Activated T-cell treated with anti-CD3 and anti-CD28 coated beads, Interleukin-2, amount 50 U/mL, for 72 hours (primary cell): ENCODE results near the gene CACNB4. TPM values are rescaled to one million over a fixed set of nuclear protein-coding genes. Genes with fewer than 3 reads are reported as not detected.
"Not testable (repeated sequence)": the region's sequence is repeated elsewhere in the genome, so short reads cannot be mapped to it uniquely, and the experiment has no call there.

Experiments used
- ATAC-seq, 2 donors: fragments of 150-1000 bp; cut with Tn5 transposase; replicated peaks in 1 of 2; 2 replicates each; pipeline ENCODE4 v1.10.0; 2021; ENCODE audit warnings: moderate library complexity in 2 of 2, mild to moderate bottlenecking in 1 of 2
- DNase-seq, 2 donors: peaks; one replicate each; pipeline ENCODE4 v3.0.0; 2021 to 2022; ENCODE audit warnings: mixed read lengths in 1 of 2
- H3K27ac Mint-ChIP-seq: one replicate; pipeline ENCODE4 v1.8.0; 2022; ENCODE audit warnings: mild to moderate bottlenecking, moderate library complexity, mixed read lengths
- H3K27me3 Mint-ChIP-seq: one replicate; pipeline ENCODE4 v1.8.0; 2022; ENCODE audit warnings: low read depth, mixed read lengths
- H3K36me3 Mint-ChIP-seq, 2 donors: one replicate each; pipeline ENCODE4 v1.8.0; 2022; ENCODE audit warnings: mixed read lengths in 2 of 2, mild to moderate bottlenecking in 1 of 2; ENCODE audit not compliant: insufficient read depth in 2 of 2
- H3K4me1 Mint-ChIP-seq: one replicate; pipeline ENCODE4 v1.8.0; 2022; ENCODE audit warnings: low read depth, mixed read lengths
- H3K4me3 Mint-ChIP-seq, 2 donors: one replicate each; pipeline ENCODE4 v1.8.0; 2022; ENCODE audit warnings: mild to moderate bottlenecking in 2 of 2, mixed read lengths in 2 of 2, moderate library complexity in 2 of 2
- H3K9me3 Mint-ChIP-seq, 2 donors: one replicate each; pipeline ENCODE4 v1.8.0; 2022; ENCODE audit warnings: mixed read lengths in 2 of 2
- total RNA-seq, 2 donors: library from RNA; stranded (reverse); gene quantifications; one replicate each; pipeline ENCODE4 v1.2.3, GENCODE V29; 2022

CACNB4 gene
- total RNA-seq, 2 donors from 2014 or later, result 0.31 to 0.56 TPM

- DNase-seq, result no peak
- Mint-ChIP-seq H3K4me3 (no peak overlapping the region), H3K27ac (no peak overlapping the region), H3K9me3 (peaks cover 4 to 5% of the 10 kb centered on the region in 2 donors), H3K27me3 (peaks cover 14% of the 10 kb centered on the region), H3K4me1 (peaks cover 6% of the 10 kb centered on the region), H3K36me3 (peaks cover 0 to 1% of the 10 kb centered on the region in 2 donors)
- no peak for ATAC-seq
These were observed 152.5 kb downstream of the CACNB4 start for GRCh38 chr2:151946250-151946884.

GRCh38 chr2:151945602-151946001, 153.2 kb downstream of the CACNB4 start:
- no peak overlapping the region for H3K4me3 Mint-ChIP-seq
- no peak overlapping the region for H3K27ac Mint-ChIP-seq
- peaks cover 14% of the 10 kb centered on the region for H3K27me3 Mint-ChIP-seq
- peaks cover 6% of the 10 kb centered on the region for H3K4me1 Mint-ChIP-seq
- DNase-seq, result no peak
- peaks cover 0 to 1% of the 10 kb centered on the region in 2 donors for H3K36me3 Mint-ChIP-seq
- ATAC-seq, result no peak
- H3K9me3 Mint-ChIP-seq, result peaks cover 4 to 7% of the 10 kb centered on the region in 2 donors

GRCh38 chr2:151945186-151945585, 153.7 kb downstream of the CACNB4 start:
- no peak for ATAC-seq
- H3K9me3 Mint-ChIP-seq, result peaks cover 4 to 7% of the 10 kb centered on the region in 2 donors
- no peak overlapping the region for H3K27ac Mint-ChIP-seq
- H3K4me3 Mint-ChIP-seq, result no peak overlapping the region
- peaks cover 0 to 1% of the 10 kb centered on the region in 2 donors for H3K36me3 Mint-ChIP-seq
- DNase-seq, result no peak
- H3K4me1 Mint-ChIP-seq, result peaks cover 6% of the 10 kb centered on the region
- H3K27me3 Mint-ChIP-seq, result peaks cover 17% of the 10 kb centered on the region

- peaks cover 0 to 1% of the 10 kb centered on the region in 2 donors for H3K36me3 Mint-ChIP-seq
- H3K4me1 Mint-ChIP-seq, result peaks cover 6% of the 10 kb centered on the region
- no peak for DNase-seq
- H3K9me3 Mint-ChIP-seq, result peaks cover 4 to 7% of the 10 kb centered on the region in 2 donors
- H3K4me3 Mint-ChIP-seq, result no peak overlapping the region
- ATAC-seq, result no peak
- H3K27me3 Mint-ChIP-seq, result peaks cover 21% of the 10 kb centered on the region
- no peak overlapping the region for H3K27ac Mint-ChIP-seq
These were observed 155.4 kb downstream of the CACNB4 start for GRCh38 chr2:151943461-151943860.

- peaks cover 21% of the 10 kb centered on the region for H3K27me3 Mint-ChIP-seq
- H3K4me1 Mint-ChIP-seq, DNase-seq, H3K36me3 Mint-ChIP-seq, ATAC-seq, H3K27ac Mint-ChIP-seq, H3K4me3 Mint-ChIP-seq, H3K9me3 Mint-ChIP-seq: not testable (repeated sequence)
These were observed 156.2 kb downstream of the CACNB4 start for GRCh38 chr2:151942540-151943205.

- H3K27ac Mint-ChIP-seq, result no peak overlapping the region
- H3K4me1 Mint-ChIP-seq, result no peaks in the 10 kb centered on the region
- peaks cover 3 to 5% of the 10 kb centered on the region in 2 donors for H3K9me3 Mint-ChIP-seq
- H3K27me3 Mint-ChIP-seq, result peaks cover 12% of the 10 kb centered on the region
- DNase-seq (no peak), ATAC-seq (no peak)
- H3K36me3 Mint-ChIP-seq, result peaks cover 0 to 1% of the 10 kb centered on the region in 2 donors
- H3K4me3 Mint-ChIP-seq, result no peak overlapping the region
These were observed 160.9 kb downstream of the CACNB4 start for GRCh38 chr2:151937966-151938365.

- H3K4me3 Mint-ChIP-seq, result no peak overlapping the region
- peaks cover 12% of the 10 kb centered on the region for H3K27me3 Mint-ChIP-seq
- H3K9me3 Mint-ChIP-seq, result peaks cover 1 to 2% of the 10 kb centered on the region in 2 donors
- no peak for ATAC-seq
- no peaks in the 10 kb centered on the region for H3K36me3 Mint-ChIP-seq
- no peak overlapping the region for H3K27ac Mint-ChIP-seq
- DNase-seq, result no peak
- H3K4me1 Mint-ChIP-seq, result no peaks in the 10 kb centered on the region
These were observed 162.2 kb downstream of the CACNB4 start for GRCh38 chr2:151936626-151937025.

- peaks cover 0 to 1% of the 10 kb centered on the region in 2 donors for H3K9me3 Mint-ChIP-seq
- no peaks in the 10 kb centered on the region for H3K4me1 Mint-ChIP-seq
- DNase-seq, result no peak
- H3K27ac Mint-ChIP-seq, result no peak overlapping the region
- no peak for ATAC-seq
- peaks cover 14% of the 10 kb centered on the region for H3K27me3 Mint-ChIP-seq
- H3K4me3 Mint-ChIP-seq, result no peak overlapping the region
- H3K36me3 Mint-ChIP-seq, result no peaks in the 10 kb centered on the region
These were observed 165.5 kb downstream of the CACNB4 start for GRCh38 chr2:151933266-151933804.

- no peaks in the 10 kb centered on the region for H3K9me3 Mint-ChIP-seq
- H3K4me3 Mint-ChIP-seq, result no peak overlapping the region
- ATAC-seq (no peak), DNase-seq (no peak)
- H3K4me1 Mint-ChIP-seq, result no peaks in the 10 kb centered on the region
- no peaks in the 10 kb centered on the region for H3K36me3 Mint-ChIP-seq
- H3K27me3 Mint-ChIP-seq, result peaks cover 24% of the 10 kb centered on the region
- H3K27ac Mint-ChIP-seq, result no peak overlapping the region
These were observed 167.1 kb downstream of the CACNB4 start for GRCh38 chr2:151931756-151932155.

- Mint-ChIP-seq H3K9me3 (no peaks in the 10 kb centered on the region), H3K27ac (no peak overlapping the region), H3K27me3 (peaks cover 23% of the 10 kb centered on the region), H3K4me1 (no peaks in the 10 kb centered on the region), H3K4me3 (no peak overlapping the region), H3K36me3 (no peaks in the 10 kb centered on the region)
- no peak for ATAC-seq
- no peak for DNase-seq
These were observed 167.7 kb downstream of the CACNB4 start for GRCh38 chr2:151931030-151931611.

- H3K27me3 Mint-ChIP-seq, result peaks cover 27% of the 10 kb centered on the region
- ATAC-seq, result no peak
- no peaks in the 10 kb centered on the region for H3K4me1 Mint-ChIP-seq
- DNase-seq, result no peak
- H3K27ac Mint-ChIP-seq, result no peak overlapping the region
- no peak overlapping the region for H3K4me3 Mint-ChIP-seq
- H3K36me3 Mint-ChIP-seq, result no peaks in the 10 kb centered on the region
- H3K9me3 Mint-ChIP-seq, result no peaks in the 10 kb centered on the region
These were observed 168.8 kb downstream of the CACNB4 start for GRCh38 chr2:151930042-151930441.

GRCh38 chr2:151928380-151928779, 170.5 kb downstream of the CACNB4 start:
- H3K27me3 Mint-ChIP-seq, result peaks cover 27% of the 10 kb centered on the region
- no peaks in the 10 kb centered on the region for H3K4me1 Mint-ChIP-seq
- H3K36me3 Mint-ChIP-seq, result no peaks in the 10 kb centered on the region
- DNase-seq (no peak), ATAC-seq (no peak)
- H3K9me3 Mint-ChIP-seq, result no peaks in the 10 kb centered on the region
- no peak overlapping the region for H3K27ac Mint-ChIP-seq
- H3K4me3 Mint-ChIP-seq, result no peak overlapping the region

- Mint-ChIP-seq H3K9me3 (no peaks in the 10 kb centered on the region), H3K4me1 (no peaks in the 10 kb centered on the region), H3K27me3 (peaks cover 27% of the 10 kb centered on the region), H3K27ac (no peak overlapping the region), H3K4me3 (no peak overlapping the region), H3K36me3 (no peaks in the 10 kb centered on the region)
- no peak for ATAC-seq
- no peak for DNase-seq
These were observed 171.2 kb downstream of the CACNB4 start for GRCh38 chr2:151927501-151928221.
